ENCODE measurements around the gene LOX. TPM values are rescaled to one million over a fixed set of nuclear protein-coding genes. Genes with fewer than 3 reads are reported as not detected.
A peak's percentile ranks its signal among the peaks of the same experiment; 100 is the strongest.

The LOX gene
- total RNA-seq, 4 donors from 2014 or later = 6.6 to 15.2 (median 12.2) TPM

DNA sequence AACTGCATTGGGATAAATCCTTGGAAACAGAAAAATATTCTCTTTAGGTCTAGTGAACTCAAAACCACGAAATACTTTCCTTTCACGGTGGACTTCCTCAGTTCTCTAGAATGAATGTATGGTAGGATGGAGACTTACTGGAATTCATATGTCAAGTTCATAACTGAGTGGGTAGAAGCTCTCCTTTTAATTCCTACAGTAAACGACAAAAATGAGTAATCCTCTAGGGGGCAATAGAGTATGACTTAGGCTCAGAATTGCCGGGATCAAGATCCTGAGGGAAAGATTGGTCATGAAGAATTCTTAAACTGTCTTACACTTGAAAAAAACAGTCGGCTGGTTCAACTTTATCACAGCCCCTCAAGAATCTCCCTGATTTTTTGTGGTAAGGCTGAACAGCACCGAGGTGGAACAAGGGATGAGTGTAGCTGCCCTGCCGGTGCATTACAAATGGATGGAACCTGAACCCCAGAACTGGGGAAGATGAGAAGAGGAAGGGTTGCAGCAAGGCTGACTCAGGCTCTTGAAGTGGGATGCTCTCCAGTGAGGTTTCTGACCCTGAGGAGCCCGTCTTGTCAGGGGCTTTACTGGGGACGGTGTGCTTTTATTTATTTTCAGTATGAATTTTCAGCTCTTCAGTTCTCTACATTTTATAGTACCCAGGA, 14.0 kb upstream of the LOX start:
- TF ChIP-seq EP300 (IDR thresholded peaks at IDR 0.05) (no peak), CTCF (IDR thresholded peaks at IDR 0.05) (peak; percentile 45 to 60 (median 52))
- H3K27me3 ChIP-seq = no peaks in the 10 kb centered on the region
- no peak overlapping the region for H3K4me3 ChIP-seq
- WGBS = 55% methylated on average over 9 of the region's 9 CpGs
- H3K27ac ChIP-seq (replicated peaks in 1 of 4) = no peak overlapping the region
- H3K9me3 ChIP-seq = no peaks in the 10 kb centered on the region
- peaks cover 0 to 28% (median 7%) of the 10 kb centered on the region in 4 donors for H3K4me1 ChIP-seq
- DNase-seq (ENCODE audit: extremely low spot score) = no peak
- intact Hi-C loops (cut with DNase I) = loop anchor here (2.0 to 10.0 kb wide), 2 partner anchors 65 to 323 kb away; no protein-coding TSS in a partner anchor
- no peaks in the 10 kb centered on the region for H3K36me3 ChIP-seq

DNA sequence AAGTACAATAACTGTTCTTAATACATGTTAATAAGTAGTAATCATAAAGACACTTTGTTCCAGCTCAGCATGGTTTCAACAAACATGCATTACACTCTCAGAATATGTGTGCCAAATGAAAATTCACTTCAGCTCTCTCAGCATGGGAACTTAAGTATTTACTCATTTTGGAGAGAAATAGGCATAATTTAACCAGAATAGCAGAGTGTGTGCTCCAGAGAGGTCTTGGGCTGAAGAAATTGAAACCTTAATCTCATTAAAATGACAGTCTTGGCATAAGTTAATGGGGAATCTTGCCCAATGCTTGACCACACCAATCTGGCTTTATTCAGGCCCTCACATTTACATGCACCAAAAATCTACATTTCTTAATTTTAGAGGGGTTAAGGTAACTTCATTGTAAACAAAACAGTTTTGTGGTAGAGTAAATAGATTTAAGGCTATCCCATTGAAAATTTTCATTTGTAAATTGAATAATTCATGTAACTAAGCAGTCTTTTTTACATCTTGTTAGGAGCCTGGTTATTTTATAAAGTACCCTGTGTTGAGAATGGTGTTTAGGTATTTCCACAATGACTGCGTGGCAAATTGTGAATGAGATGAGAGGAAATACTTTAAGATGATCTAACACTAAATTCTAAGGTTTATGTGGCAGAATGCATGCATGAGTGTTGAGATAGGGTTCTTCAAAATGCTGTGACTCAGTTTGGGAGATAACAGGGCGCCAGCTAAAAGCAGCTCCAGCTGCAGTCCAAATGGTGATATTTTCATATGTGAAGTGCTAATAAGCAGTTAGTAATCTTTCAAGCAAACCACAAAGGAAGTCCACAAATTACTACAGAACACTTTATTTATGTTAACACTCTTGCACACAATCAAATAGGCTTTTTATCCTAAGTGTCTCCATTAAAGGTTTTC, 11.3 kb upstream of the LOX start:
- 64% methylated on average over 2 of the region's 2 CpGs for WGBS
- intact Hi-C loops (cut with DNase I) = loop anchor here (10.0 kb wide), 1 partner anchor 325 kb away; no protein-coding TSS in a partner anchor
- TF ChIP-seq POLR2A (IDR thresholded peaks at IDR 0.05; ENCODE audit: low read depth) = no peak
- TF ChIP-seq CTCF (IDR thresholded peaks at IDR 0.05) = no peak
- no peak for TF ChIP-seq EP300 (IDR thresholded peaks at IDR 0.05)
- TF ChIP-seq POLR2AphosphoS5 (IDR thresholded peaks at IDR 0.05) = no peak
- no peak for DNase-seq (ENCODE audit: extremely low spot score)
- H3K4me1 ChIP-seq = peaks cover 0 to 15% (median 3%) of the 10 kb centered on the region in 4 donors
- no peak overlapping the region for H3K27ac ChIP-seq (replicated peaks in 1 of 4)
- no peaks in the 10 kb centered on the region for H3K9me3 ChIP-seq
- no peak overlapping the region for H3K4me3 ChIP-seq
- no peaks in the 10 kb centered on the region for H3K27me3 ChIP-seq
- H3K36me3 ChIP-seq = no peaks in the 10 kb centered on the region

DNA sequence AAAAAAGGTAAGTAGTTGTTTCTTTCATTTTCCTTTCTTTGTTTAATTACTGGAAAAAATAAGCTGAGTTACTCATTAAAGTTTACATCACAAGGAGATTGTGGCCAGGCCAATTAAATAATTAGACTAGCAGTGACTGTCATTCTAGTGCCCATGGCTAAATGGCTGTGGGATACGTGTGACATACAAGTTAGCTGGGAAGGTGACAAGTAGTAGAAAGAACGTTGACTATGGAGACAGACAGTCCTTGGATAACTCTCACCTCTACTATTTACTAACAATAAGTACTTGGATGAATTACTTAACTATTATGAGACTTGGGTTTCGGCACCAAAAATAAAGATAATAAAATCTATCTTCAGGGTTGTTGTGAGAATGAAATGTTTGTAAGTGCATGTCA, 7.0 kb upstream of the LOX start:
- intact Hi-C loops (cut with DNase I) = no loop called here
- Histone ChIP-seq H3K4me1 (no peaks in the 10 kb centered on the region), H3K27ac (replicated peaks in 1 of 4) (no peak overlapping the region)

DNA sequence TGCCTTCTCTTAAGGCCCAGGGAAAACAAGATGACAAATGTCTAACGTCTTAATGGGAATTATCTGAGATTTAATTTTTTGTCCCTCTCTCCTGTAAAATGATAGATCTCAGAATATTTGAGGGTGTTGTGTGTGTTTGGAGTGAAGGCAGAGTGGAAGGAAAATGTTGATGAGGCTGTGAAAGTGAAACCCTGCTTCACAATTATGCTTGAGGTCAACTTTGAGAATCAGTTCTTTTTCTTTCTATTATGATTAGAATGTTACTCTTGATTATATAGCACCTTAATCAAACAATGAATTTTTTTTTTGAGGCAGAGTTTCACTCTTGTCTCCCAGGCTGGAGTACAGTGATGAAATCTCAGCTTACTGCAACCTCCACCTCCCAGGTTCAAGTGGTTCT, 5.5 kb upstream of the LOX start:
- TF ChIP-seq POLR2AphosphoS5 (IDR thresholded peaks at IDR 0.05) (no peak), POLR2A (IDR thresholded peaks at IDR 0.05; ENCODE audit: low read depth) (no peak), EP300 (IDR thresholded peaks at IDR 0.05) (no peak), CTCF (IDR thresholded peaks at IDR 0.05) (no peak)
- Histone ChIP-seq H3K4me3 (no peak overlapping the region), H3K27me3 (no peaks in the 10 kb centered on the region), H3K9me3 (no peaks in the 10 kb centered on the region), H3K36me3 (no peaks in the 10 kb centered on the region), H3K27ac (replicated peaks in 1 of 4) (no peak overlapping the region), H3K4me1 (peaks cover under 1 to 8% (median 7%) of the 10 kb centered on the region in 4 donors)
- DNase-seq (ENCODE audit: extremely low spot score) = no peak
- intact Hi-C loops (cut with DNase I) = no loop called here
- WGBS = 82% methylated on average over 1 of the region's 1 CpG

More for the DNA sequence above, 7.0 kb upstream of the LOX start:
- 77% methylated on average over 3 of the region's 3 CpGs for WGBS
- Histone ChIP-seq H3K9me3 (no peaks in the 10 kb centered on the region), H3K4me3 (no peak overlapping the region), H3K27me3 (no peaks in the 10 kb centered on the region), H3K36me3 (no peaks in the 10 kb centered on the region)
- no peak for DNase-seq (ENCODE audit: extremely low spot score)
- no peak for TF ChIP-seq EP300 (IDR thresholded peaks at IDR 0.05)
- TF ChIP-seq CTCF (IDR thresholded peaks at IDR 0.05) = no peak
- TF ChIP-seq POLR2AphosphoS5 (IDR thresholded peaks at IDR 0.05) = no peak
- no peak for TF ChIP-seq POLR2A (IDR thresholded peaks at IDR 0.05; ENCODE audit: low read depth)
